ENCODE measurements around the gene STAM.
A peak's percentile ranks its signal among the peaks of the same experiment; 100 is the strongest.

Gene STAM

DNA sequence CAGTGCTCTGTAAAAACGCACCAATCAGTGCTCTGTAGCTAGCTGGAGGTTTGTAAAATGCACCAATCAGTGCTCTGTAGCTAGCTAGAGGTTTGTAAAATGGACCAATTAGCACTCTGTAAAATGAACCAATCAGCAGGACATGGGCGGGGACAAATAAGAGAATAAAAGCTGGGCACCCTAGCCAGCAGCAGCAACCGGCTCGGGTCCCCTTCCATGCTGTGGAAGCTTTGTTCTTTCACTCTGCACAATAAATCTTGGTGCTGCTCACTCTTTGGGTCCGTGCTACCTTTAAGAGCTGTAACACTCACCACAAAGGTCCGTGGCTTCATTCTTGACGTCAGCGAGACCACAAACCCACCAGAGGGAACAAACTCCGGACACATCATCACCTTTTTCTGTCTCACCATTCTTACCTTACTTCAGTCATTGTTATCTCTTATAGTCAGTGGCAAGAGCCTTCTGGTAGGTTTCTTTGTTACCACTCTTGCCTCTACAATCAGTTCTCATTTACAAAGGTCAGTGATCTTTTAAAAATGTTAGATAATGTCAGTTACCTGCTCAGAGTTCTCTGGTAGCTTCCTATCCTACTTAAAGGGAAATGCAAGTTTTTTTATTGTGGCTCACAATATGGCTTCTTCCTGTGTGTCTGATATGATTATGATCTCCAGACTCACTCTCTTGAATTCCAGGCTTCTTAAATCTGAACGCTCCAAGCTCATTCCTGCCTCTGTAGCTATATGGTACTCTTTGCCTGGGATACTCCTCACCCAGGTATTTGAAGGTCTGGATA is 4.5 kb downstream of the STAM start:
- no peak for DNase-seq

DNA sequence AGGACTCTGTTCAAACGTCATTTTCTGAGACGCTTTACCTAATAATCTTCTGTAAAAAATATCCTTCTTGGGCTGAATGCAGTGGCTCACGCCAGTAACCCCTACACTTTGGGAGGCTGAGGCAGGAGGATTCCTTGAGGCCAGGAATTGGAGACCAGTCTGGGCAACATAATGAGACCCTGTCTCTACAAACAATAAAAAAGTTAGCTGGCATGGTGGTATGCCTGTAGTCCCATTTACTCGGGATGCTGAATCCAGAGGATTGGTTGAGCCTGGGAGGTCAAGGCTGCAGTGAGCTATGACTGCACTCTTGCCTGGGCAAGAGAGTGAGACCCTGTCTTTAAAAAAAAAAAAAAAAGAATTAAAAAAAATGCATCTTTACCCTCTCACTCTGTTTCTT is 5.1 kb downstream of the STAM start:
- no peak for DNase-seq

DNA sequence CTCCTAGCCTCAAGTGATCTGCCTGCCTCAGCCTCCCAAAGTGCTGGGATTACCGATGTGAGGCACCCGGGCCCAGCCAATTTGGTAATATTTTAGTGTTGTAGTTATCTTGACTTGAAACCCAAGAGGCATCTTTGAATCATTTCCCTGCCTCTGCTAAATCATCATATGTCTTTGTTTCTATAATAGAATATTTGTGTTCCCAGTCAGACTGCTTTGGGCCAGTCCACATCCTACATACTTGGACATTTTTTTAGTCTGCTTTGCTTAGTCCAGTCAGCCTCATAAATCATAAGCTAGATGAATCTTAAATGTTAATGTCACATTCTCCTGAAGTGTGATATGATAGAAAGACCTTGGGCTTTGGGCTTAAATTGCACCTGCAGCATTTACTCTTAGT is 5.9 kb downstream of the STAM start:
- DNase-seq = no peak

DNA sequence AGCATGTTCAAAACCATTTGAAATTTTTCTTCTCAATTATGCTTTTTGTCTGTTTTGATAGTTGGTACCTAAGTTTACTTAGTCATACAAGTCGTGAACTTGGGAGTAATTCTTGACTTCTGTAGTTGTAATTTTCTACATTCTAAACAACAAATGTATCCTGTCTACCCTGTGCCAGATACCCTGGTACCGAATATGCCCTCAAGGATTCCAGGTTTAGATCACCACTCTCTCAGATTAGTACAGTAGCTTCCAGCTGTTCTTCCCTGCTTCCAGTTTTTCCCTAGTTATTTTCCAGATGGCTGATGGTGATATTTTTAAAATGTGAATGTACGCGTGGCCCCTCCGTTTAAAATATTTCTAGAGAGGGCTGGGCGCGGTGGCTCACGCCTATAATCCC is 6.5 kb downstream of the STAM start:
- no peak for DNase-seq

DNA sequence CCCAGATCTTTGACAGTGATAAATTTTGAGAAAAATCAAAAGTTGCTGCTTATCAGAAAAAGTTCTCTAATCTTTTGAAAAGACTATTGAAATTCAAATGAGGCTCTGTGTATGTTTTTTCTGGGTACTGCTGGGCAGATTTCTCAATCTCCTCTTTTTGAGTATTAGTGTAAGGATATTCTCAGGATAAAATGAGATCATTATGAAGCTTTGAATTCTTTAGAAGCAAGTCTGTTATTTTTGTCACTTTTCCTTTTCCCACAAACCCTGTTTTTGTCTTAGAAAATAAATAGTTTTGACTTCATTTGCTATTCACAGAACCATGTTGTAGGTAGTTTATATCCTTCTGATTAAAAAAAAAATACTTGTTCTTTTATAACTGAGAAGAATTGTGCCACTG is 7.9 kb downstream of the STAM start:
- DNase-seq = no peak

DNA sequence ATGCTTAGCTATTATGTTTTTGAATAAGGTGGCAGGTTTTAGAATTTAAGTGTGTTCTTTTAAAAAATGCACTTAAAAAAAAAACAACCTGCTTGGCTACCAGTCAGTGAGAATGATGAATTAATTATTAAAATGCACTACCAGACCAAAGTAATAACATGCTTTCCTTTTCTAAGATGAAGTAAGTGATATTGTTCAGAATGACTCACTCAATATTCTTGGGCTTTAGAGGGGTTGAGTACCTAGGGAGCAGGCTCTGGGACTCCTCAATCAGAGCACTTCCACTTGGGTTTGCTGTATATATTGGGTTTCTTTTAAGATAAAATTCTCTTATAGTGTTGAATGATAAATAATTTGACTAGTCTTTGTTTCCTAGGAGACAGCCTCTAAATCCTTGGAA is 8.6 kb downstream of the STAM start:
- DNase-seq = no peak

DNA sequence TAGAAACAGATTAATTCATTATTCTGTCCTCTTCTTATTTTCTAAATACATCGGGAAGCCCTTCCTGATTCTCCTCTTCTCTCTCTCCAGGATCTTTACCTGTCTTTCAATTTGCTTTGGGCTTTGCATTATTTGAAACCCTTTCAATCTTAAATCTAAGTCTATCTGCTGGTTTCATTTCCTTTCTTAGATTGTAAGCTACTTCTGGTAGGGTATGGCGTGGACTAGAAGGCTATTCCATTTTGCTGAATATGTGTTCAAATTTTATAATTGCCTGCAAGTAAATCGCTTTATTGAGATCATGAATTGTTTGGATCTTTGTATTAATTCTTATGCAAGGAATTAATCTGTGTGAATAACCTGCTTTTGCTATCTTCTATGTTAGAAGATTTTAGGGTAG is 11.1 kb downstream of the STAM start:
- peak; percentile 5 for DNase-seq

DNA sequence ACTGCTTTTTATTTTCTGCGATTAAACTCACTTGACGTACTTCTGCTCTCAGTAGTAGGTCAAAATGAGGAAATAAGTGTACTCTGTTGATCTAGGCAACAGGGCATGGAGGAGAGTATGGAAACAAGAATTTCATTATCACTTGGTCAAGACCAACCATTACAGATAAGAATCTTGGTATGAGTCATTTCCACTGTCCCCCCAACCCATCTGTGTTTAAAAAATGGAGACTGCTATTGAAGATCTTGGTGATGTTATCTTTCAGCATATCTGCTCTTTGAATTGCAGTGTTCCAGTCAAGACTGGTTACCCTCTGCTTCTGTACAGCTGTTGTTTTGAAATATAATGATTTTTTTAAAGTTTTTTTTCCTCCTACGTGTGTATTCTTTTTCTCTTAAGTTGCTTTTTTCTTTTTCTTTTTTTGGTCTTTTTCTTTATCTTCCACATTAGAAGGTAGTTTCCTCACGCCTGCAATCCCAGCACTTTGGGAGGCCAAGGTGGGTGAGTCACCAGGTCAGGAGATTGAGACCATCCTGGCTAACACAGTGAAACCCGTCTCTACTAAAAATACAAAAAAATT is 11.7 kb downstream of the STAM start:
- DNase-seq = peak; percentile 14

DNA sequence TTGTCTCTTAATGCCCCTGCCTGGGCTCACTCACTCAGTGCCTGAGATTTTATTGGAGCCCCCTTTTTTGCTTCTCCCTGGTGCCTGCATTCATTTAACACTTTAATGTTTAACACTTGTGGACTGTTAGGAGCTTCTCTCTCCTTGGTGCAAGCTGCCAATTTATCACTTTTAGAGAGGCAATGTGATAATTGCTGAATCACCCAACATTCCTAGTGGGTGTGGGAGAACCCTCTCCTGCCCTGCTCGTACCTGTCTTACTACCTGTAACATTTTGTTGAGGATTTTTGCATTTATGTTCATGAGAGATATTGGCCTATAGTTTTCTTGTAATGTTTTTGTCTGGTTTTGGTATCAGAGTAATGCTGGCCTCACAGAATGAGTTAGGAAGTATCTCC is 13.2 kb downstream of the STAM start:
- no peak for DNase-seq

DNA sequence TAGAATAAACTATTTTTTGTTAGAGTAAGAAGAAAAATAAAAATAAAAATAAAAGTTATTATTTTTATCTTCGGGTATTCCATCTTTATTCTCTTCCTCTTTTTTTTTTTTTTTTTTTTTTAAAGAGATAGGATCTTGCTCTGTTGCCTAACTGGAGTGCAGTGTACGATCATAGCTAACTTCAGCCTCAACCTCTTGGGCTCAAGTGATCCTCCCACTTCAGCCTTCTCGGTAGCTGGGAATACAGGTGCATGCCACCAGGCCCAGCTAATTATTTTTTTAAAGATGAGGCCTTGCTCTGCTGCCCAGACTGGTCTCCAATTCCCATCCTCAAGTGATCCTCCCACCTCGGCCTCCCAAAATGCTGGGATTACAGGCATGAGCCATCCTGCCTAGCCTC is 15.4 kb downstream of the STAM start:
- no peak for DNase-seq

DNA sequence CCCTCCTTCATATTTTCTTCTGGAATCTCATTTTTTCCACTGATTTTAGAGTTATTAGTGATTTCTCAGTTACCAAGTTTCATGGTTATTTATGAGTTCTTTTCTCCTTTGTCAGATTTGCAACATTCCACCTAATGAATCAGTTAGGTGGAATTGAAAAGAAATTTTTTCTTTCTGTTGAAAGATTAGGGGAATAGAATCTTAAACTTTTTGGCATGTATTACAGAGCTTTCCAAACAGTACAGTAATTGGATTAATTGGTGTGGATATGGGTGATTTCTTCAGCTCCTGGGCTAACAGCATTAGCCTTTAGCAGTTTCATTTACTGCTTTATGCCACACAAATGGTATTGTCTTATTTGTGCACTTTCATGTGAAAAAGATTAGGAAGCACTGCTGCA is 17.0 kb downstream of the STAM start:
- no peak for DNase-seq

DNA sequence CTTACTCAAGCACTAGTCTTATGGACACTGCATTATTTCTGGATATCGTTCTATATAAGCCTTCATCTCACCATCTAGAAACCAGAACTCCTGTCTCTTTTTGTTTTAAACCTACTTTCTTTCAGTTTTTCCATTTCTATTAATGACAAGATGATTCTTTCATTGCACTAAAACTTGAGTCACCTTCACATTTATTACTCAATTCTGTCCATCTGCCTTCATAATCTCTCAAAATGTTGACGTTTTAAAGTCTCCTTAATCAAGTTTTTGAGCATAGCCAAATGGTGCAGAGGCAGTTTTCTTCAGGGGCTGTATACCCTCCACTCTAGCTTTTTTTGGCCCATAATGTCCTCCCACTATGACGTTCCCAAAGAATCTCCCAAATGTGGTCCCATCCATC is 17.6 kb downstream of the STAM start:
- no peak for DNase-seq

DNA sequence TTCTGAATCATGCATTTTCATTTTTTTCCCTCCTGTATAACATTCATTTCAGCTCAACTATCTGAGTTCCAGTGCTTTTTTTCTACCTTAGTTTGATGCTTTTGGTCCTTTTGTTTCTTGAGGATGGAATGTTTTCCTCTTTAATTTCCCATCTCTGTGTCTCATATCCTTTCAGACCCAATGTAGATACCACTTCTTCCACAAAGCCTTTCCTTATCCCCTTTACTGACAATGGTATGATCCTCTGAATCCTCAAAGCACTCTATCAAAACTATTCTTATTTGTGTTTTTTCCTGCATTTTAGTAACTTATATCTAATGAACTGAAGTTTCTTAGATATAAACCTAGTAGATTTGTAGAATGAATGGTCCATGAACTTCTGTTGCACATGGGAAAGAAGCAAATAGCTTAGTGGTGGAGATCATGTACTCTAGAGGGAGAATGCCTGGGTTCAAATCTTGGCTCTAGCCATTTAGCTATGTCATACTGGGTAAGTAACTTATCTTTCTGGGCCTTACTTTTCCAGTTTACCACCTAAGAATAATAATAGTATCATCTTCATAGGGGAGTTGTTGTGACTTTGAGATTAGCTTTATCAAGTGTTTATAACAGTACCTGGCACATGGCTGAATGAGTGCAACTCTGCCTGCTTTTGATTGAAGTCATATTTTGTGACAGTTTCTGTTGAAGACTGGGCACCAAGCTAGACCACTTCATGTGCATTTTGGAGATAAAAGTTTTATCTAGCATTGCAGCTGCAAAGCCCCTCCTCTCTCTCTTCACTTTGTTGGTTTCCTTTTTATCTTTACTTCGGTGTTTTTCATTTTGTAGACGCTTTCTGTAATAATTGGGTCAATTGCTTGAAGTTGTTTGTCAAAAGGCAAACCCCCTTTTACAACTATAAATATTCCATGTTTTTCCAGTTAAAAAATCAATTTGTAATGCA is 18.5 kb downstream of the STAM start:
- DNase-seq = no peak

DNA sequence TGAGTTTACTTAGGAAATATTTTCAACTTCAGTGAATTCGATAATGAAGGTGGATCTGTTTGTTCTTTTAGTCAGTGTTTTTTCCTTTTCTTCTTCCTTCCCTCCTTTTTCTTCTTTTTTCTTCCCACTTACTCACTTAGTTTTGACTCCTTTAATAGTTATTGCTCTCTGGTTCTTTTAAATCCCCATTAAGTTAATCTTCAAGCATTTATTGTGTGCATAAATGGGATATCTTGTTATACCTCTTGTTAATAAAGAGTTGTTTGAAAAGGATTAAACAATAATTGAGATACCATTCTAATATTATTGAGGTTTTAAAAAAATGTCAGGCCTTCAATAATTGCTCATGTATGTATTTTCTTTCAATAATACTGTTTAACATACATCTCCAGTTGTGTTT is 19.5 kb downstream of the STAM start:
- no peak for DNase-seq

DNA sequence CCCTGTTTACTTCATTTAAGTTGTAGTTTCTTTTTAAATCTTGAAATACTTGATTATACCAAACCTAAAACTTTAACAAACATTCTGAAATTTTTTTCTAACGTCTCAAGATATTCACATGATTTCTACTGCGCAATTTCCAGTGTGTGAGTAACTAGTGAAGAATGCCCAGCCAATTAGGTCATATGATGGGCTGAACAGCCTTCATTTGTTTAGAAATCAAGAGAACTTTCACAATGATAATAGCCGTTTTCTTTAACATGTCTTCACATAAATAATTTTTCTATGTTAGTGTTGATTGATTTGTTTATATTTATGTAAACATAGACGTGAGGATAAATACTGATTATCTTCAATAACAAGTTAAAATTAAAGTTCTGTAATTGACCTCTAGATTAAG is 21.8 kb downstream of the STAM start:
- no peak for DNase-seq

DNA sequence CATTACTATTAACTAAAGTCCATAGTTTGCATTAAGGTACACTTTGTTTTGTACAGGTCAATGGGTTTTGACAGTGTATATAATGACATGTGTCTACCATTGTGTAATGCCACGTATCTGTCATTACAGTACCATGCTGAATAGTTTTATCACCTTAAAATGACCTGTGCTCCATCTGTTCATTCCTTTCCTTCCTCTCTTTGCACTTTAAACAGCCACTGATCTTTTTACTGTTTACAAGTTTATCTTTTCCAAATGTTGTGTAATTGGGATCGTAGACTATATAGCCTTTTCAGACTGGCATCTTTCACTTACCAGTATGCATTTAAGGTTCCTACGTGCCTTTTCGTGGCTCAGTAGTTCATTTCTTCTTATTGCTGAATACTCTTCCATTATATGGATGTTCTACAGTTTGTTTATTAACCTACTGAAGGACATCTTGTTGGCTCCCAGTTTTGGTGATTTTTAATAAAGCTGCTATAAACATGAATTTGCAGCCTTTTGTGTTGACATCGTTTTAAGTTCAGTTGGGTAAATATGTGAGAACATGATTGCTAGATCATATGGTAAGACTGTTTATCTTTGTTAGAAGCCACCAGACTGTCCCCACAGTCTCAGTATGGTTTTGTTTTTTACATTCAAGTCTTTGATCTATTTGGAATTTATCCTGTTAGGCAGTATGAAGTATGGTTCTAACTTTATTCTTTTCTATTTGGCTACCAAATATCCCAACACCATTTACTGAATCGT is 24.7 kb downstream of the STAM start:
- no peak for DNase-seq

DNA sequence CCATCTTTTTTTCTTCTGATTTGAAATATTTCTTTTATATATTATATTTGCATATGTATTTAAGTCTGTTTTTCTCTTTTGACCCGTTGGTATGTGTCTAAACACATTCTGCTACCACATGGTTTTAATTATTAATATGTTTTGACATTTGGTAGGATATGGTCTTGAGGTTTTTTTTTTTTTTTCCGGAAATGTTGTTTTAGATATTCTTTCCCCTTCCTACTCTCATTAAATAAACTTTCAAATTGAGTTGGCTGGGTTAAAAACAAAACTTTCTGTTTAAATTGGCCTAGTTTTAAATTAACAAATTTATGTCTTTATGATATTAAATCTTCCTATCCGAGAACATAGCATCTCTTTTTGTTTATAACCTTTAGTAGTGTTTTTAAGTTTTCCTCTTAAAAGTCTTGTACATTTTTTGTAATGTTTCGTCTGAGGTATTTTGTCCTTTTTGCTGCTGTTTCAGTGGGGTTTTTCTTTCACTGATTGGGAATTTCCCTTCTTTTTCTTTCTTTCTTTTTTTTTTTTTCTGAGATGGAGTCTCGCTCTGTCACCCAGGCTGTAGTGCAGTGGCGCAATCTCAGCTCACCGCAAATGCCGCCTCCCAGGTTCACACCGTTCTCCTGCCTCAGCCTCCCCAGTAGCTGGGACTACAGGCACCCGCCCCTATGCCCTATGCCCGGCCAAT is 25.4 kb downstream of the STAM start:
- DNase-seq = no peak

DNA sequence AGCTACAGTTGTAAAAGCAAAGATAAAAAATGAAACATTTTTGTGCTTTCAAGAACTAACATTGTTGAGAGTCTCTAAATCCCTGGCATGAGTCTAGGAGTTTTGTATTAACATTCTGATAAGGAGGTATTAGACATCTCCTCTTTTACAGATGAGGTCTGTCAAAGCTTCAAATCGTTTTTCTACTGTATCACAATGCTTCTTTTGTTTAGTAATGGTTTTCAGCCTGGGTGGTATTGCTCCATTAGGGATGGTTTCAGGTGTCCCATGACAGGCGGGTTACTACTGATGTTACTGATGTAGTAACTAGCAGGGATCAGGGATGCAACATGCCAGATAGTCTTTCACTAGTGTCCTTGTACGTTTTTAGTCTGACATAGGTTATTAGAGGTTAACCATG is 27.4 kb downstream of the STAM start:
- DNase-seq = no peak

DNA sequence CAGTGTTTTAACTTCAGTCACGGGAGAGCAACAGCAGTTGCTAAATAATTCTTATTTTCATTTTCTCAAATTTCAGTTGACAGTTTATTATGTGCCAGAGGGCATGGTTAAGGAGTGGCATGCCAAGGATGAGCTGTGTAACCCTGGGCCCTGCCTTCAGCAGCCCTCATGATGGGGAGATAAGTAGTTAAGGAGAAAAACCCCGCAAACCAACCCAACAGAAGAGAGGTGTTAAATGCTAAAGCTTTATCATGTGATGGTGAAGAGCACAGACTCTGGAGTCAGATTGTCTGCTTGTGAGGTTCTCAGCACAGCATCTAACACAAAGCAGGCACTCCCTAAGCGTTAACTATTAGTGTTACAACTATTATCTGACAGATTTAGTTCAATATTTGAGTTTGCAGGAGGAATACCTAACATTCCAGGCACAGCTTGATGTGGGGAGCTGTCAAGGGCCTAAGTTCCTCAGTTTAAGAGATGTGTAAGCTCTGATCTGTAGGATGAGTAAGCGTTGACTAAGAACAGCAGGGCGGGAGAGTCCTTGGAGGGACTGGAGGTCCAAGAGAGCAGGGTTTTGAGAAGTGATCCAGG is 29.6 kb downstream of the STAM start:
- peak; percentile 34 for DNase-seq

DNA sequence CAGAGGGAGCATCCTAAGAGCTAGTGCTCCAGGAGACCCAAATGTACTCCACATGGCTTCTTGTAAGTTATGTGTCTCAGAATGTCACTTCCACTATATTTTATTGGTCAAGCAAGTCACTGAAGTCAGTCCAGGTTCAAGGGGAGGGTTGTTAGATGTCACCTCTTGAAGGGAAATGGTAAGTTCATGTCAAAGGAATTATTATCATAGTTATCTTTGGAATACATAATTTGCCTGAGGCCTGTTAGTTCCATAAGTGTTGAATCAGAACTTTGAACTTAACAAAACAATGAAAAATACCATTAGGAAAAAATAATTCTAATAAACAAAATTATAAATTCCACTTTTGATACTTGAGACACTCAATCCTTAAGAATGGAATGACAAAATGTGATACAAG is 30.6 kb downstream of the STAM start:
- no peak for DNase-seq

DNA sequence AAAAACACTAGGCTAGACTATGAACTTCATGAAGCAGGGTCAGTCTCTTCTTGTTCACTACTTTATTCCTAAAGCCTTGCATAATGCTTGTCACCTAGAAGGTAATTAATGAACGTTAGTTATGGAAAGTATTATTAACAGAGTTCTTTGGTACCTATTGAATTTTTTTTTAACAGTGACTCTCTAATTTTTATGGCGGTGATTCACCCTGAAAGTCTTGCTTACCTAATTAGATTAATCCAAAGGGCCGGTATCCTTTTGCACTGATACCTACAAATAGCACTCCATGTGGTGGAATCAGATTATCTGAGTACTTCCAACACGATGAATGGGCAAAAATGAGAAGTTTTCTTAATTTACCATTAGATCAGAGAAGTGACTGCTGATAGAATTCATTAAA is 31.7 kb downstream of the STAM start:
- no peak for DNase-seq

DNA sequence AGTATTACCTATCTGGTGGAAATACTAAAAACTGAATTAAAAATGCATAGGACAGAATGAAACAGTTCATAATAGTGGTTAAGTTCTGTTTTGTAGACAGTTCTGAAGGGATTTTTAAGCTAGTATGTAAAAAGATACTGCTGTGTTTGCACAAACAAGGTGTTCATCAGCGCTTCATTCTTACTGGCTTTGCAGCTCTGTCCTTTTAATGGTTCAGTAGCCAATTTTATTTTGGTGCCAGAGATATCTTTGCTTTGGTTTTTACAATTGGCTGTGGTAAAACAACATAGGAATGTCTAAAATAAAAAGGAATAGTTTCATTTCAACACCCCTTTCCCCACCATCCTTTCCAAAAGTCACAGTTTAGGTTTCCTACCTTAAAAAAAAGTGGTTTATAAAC is 33.0 kb downstream of the STAM start:
- DNase-seq = no peak
